Adipose tissue (tissue), 3 donors: ENCODE data around the gene EWSR1. TPM values are rescaled to one million over a fixed set of nuclear protein-coding genes. Genes with fewer than 3 reads are reported as not detected.
"Not testable (repeated sequence)": the region's sequence is repeated elsewhere in the genome, so short reads cannot be mapped to it uniquely, and the experiment has no call there.

Experiments used
- H3K27ac ChIP-seq: one replicate; pipeline ENCODE4 v1.5.1; 2013; ENCODE audit warnings: low read depth, low read length
- WGBS, 3 donors: extraction: QIAGEN DNeasy Blood & Tissue Kit; methylation state at CpG; one replicate each; pipeline ENCODE4 v1.1.7; 2013; 5-methylcytosine and 5-hydroxymethylcytosine counted together
- polyA plus RNA-seq, 3 donors: library from polyadenylated mRNA; stranded (reverse); fragments of 200-250 nt; gene quantifications; one replicate each; pipeline ENCODE4 v1.2.3, GENCODE V29; 2013
- donor health status: healthy with polysubstance abuse.
- donor health status: Bipolar disorder and iron deficiency.
- donor health status: healthy.

The EWSR1 gene, protein sequence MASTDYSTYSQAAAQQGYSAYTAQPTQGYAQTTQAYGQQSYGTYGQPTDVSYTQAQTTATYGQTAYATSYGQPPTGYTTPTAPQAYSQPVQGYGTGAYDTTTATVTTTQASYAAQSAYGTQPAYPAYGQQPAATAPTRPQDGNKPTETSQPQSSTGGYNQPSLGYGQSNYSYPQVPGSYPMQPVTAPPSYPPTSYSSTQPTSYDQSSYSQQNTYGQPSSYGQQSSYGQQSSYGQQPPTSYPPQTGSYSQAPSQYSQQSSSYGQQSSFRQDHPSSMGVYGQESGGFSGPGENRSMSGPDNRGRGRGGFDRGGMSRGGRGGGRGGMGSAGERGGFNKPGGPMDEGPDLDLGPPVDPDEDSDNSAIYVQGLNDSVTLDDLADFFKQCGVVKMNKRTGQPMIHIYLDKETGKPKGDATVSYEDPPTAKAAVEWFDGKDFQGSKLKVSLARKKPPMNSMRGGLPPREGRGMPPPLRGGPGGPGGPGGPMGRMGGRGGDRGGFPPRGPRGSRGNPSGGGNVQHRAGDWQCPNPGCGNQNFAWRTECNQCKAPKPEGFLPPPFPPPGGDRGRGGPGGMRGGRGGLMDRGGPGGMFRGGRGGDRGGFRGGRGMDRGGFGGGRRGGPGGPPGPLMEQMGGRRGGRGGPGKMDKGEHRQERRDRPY
- 100 to 1,000 TPM in 2 of 3 donors, 10 to 100 TPM in 1; 73.4 to 147 (median 120) TPM for polyA plus RNA-seq

DNA sequence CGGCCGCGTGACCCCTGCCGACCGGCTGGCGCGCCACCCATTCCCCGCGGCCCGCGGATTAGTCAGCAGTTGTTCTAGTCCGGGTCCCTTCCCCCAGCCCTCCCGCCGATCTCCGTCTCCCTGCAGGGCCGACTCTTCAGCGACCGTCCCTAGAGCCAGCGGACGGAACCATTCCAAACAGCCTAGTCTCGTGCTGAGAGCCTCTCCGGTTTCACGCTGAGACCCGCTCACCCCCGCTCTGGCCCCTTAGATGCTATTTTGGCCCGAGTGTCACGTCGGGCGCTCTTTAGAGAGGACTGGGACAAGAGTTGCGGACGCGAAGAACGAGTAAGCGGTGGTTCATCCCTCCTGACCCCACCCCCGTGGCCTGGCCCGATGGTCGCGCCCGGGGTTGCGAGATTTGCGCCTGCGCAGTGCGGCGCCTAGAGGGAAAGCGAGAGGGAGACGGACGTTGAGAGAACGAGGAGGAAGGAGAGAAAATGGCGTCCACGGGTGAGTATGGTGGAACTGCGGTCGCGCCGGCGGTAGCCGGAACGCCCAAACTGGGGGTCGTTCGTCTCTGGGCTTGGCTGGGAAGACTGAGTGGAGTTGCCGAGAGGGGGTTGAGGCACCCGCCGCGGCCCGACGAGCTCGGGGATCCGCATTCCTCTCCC, at the start of gene EWSR1, which contains the start of gene RHBDD3:
Gene EWSR1 (plus strand): TSS at position 411 of the 653 bp plus-strand sequence. CDS start 69 bp downstream, at position 480.
Gene RHBDD3 (minus strand): TSS at position 124 of the 653 bp plus-strand sequence. CDS start 2,355 bp downstream, outside the sequence.
- peak within 1 kb of the TSS; percentile 76 for H3K27ac ChIP-seq
- 0 to 1% (median 0%) methylated on average over 66 to 67 of the region's 67 CpGs for WGBS, 3 donors

DNA sequence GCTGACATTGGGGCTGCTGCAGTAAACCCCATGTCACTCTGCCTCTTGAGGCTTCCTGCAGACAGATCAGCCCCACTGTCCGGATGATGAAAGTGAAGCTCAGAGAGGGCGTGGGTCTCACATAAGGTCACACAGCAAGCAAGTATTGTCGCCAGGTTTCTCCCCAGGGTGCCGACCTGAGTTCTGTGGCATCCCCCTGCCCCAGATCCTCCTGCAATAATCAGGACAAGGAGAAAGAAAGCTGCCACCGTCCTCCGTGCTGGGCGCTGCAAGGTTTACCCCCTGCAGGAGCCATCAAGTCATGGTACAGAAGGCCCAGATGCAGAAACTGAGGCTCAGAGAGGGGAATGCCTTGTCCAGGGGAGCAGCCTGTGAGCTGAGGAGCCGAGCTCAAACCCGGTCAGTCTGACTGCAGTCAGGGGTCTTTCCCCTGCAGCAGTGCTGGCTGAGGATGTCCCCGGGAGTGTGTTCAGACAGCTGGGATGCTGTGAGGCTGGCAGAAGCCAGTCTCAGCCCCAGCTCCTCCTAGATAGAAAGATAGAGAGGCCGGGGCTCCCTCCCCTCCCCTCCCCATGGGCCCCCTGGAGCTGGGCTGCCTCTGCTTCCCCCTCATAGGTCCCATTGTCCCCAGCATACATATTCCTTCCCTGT, 49.2 kb upstream of the EWSR1 start:
- H3K27ac ChIP-seq = no peak overlapping the region
- WGBS, 3 donors = 92 to 95% (median 92%) methylated on average over 11 of the region's 11 CpGs

DNA sequence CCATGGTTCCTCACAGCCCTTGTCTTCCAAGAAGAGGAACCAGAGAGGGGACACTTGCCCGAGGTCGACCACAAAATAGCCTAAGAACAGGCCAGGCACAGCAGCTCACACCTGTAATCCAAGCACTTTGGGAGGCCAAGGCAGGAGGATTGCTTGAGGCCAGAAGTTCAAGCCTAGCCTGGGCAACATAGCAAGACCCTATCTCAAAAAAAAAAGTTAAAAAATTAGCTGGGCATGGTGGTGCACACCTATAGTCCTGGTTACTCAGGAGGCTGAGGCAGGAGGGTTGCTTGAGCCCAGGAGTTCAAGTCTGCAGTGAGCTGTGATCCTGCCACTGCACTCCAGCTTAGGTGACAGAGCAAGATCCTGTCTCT, 48.7 kb upstream of the EWSR1 start:
- not testable (repeated sequence) for H3K27ac ChIP-seq
- WGBS, 3 donors = 59 to 88% (median 60%) methylated on average over 2 of the region's 2 CpGs

GRCh38 chr22:29219881-29220670, 48.0 kb upstream of the EWSR1 start:
- WGBS, 3 donors = 58 to 88% (median 87%) methylated on average over 14 of the region's 14 CpGs

DNA sequence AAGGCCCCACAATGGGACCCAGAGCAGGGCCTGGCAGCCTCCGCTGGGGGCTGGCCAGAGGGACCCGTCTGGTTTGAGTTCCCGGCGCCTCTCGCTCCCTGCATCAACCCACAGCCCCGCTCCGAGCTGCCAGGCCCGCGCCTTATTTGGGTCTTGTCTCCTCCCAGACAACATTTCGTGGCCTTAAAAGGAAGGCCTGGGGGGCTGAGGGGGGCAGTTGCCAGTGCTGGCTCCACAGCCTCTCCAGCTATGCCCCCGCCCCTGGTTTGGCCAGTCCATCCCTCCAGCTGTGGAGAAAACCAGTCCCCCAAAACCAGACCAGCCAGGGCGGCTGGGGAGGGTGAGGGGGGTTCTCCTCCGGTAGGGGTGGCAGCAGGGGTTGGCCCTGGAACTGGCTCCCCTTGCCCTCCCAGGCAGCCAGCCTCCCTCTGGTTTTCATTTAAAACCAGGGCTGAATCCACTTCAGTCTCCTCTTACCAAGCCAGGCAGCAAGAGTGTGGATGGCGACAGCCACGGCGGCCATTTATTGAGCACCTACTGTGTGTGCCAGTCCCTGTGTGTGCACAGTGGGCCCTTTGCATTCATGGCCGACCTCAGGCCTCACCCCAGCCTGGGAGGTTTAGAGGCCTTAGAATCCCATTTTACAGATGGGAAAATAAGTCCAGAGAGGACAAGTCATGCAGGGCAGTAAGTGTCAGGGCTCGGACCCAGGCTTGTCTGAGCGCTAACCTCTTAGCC, 43.8 kb upstream of the EWSR1 start:
- H3K27ac ChIP-seq = no peak overlapping the region
- 89 to 91% (median 90%) methylated on average over 19 of the region's 19 CpGs for WGBS, 3 donors

More at GRCh38 chr22:29219881-29220670, 48.0 kb upstream of the EWSR1 start:
- no peak overlapping the region for H3K27ac ChIP-seq

- H3K27ac ChIP-seq = no peak overlapping the region
- 89 to 100% (median 92%) methylated on average over 7 of the region's 7 CpGs for WGBS, 3 donors
Measured at GRCh38 chr22:29224859-29225410, 43.1 kb upstream of the EWSR1 start.

GRCh38 chr22:29225422-29226090, 42.5 kb upstream of the EWSR1 start:
- 26 to 58% (median 34%) methylated on average over 16 of the region's 16 CpGs for WGBS, 3 donors
- H3K27ac ChIP-seq = no peak overlapping the region

- H3K27ac ChIP-seq = no peak overlapping the region
- WGBS, 3 donors = 89 to 94% (median 91%) methylated on average over 11 of the region's 11 CpGs
Measured at GRCh38 chr22:29226351-29226981, 41.6 kb upstream of the EWSR1 start.

DNA sequence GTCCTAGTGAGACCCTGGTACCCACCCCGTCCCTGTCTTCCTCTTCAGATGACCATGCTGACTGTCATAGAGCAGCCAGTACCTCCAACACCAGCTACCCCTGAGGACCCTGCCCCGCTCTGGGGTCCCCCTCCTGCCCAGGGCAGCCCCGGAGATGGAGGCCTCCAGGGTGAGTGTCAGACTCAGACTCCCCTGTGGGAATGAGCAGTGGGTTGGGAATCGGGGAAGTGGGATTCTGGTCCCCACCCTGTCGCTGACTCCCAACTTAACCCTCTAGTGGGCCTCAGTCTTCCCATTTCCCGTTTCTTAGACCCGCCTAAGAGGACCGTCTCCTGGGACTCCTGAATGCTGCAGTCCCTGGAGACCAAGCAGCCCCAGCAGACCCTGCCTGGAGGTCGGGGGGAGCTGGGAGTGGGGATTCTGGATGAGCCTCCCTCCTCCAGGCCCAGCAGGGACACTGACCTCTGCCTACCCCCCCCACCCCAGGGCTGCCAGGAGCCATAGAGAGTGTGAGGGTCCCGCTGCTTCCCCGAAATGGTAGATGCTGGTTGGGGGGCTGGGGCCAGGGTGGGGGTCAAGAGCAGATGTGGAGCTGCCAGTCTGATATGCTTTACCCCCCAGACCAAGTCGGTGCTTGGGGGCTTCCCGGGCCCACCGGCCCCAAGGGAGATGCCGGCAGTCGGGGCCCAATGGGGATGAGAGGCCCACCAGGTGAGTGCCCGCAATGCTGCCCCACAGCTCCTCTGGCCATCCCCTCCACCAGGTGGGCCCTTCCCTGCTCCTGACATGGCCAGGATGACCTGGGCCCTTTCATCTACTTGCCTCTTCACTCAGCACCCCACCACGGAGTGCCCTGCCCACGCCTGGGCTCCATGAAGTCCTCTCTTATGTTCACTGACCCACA, 36.8 kb upstream of the EWSR1 start:
- no peak overlapping the region for H3K27ac ChIP-seq
- 91% methylated on average over 14 to 19 of the region's 19 CpGs for WGBS, 3 donors

- H3K27ac ChIP-seq = no peak overlapping the region
- WGBS, 3 donors = 35 to 72% (median 72%) methylated on average over 22 of the region's 22 CpGs
Measured at GRCh38 chr22:29231971-29232959, 35.8 kb upstream of the EWSR1 start.

GRCh38 chr22:29233277-29233877, 34.7 kb upstream of the EWSR1 start:
- WGBS, 3 donors = 79 to 90% (median 89%) methylated on average over 1 of the region's 1 CpG
- H3K27ac ChIP-seq = no peak overlapping the region

DNA sequence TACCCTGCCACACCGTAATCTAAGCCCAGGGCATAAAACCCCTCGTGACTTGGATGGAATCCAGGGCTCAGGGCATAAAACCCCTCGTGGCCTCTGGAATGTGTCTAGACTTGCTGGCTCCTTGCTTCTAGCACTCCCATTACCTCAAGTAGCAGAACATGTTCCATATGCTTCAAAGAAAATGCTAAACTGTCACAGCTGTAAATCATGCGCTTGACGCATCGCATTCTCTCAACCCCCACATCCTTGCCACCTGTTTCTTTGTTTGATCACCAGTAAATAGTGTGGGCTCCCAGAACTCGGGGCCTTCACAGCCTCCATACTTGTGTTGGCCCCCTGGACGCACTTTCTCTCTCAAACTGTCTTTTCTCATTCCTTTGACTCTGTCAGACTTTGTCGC, 27.6 kb upstream of the EWSR1 start:
- 76 to 89% (median 78%) methylated on average over 9 of the region's 9 CpGs for WGBS, 3 donors
- H3K27ac ChIP-seq = not testable (repeated sequence)

GRCh38 chr22:29243874-29244446, 24.1 kb upstream of the EWSR1 start:
- 85 to 90% (median 86%) methylated on average over 11 of the region's 11 CpGs for WGBS, 3 donors
- H3K27ac ChIP-seq = no peak overlapping the region
